DOHH2 (cell line): Measurements from ENCODE around the gene HPCA.

Source experiments
- H3F3A ChIP-seq: fragments of 200-600 bp; sonication (generic), shearing (Covaris generic); 2 replicates; pipeline ENCODE4 v1.6.0; 2016; ENCODE audit warnings: antibody characterized with exemption, mild to moderate bottlenecking; ENCODE audit not compliant: control insufficient read depth, insufficient read depth
- H3K27ac ChIP-seq: fragments of 200-600 bp; sonication (generic); 2 replicates; pipeline ENCODE4 v1.5.1; 2014; ENCODE audit warnings: low read depth, mild to moderate bottlenecking, low read length, moderate library complexity
- H3K27me3 ChIP-seq: fragments of 200-600 bp; sonication (generic); 2 replicates; pipeline ENCODE4 v1.6.1; 2014; ENCODE audit warnings: mild to moderate bottlenecking, low read length, mixed read lengths; ENCODE audit not compliant: control insufficient read depth
- H3K36me3 ChIP-seq: fragments of 200-600 bp; sonication (generic); 2 replicates; pipeline ENCODE4 v1.6.1; 2014; ENCODE audit warnings: mild to moderate bottlenecking, low read length, moderate library complexity, mixed read lengths; ENCODE audit not compliant: control insufficient read depth
- H3K4me1 ChIP-seq: fragments of 200-600 bp; sonication (generic); 2 replicates; pipeline ENCODE4 v1.6.1; 2014; ENCODE audit warnings: mild to moderate bottlenecking, low read length, mixed read lengths; ENCODE audit not compliant: control insufficient read depth
- H3K4me2 ChIP-seq: fragments of 200-600 bp; sonication (generic); 2 replicates; pipeline ENCODE4 v1.6.0; 2014; ENCODE audit warnings: mild to moderate bottlenecking, low read length, moderate library complexity
- H3K4me3 ChIP-seq: fragments of 200-600 bp; sonication (generic); 2 replicates; pipeline ENCODE4 v1.5.1; 2014; ENCODE audit warnings: mild to moderate bottlenecking, low read length, mixed read lengths
- H3K79me2 ChIP-seq: fragments of 200-600 bp; sonication (generic); 2 replicates; pipeline ENCODE4 v1.6.1; 2014; ENCODE audit warnings: mild to moderate bottlenecking, low read length, mixed read lengths; ENCODE audit not compliant: control insufficient read depth
- H3K9me2 ChIP-seq: fragments of 200-600 bp; sonication (generic); replicated peaks from 2 replicates; pipeline ENCODE4 v1.6.1; 2014; ENCODE audit warnings: mild to moderate bottlenecking, low read length, mixed read lengths; ENCODE audit not compliant: control insufficient read depth
- H3K9me3 ChIP-seq: fragments of 200-600 bp; sonication (generic); 2 replicates; pipeline ENCODE4 v1.6.1; 2014; ENCODE audit warnings: antibody characterized with exemption, low read length, mixed read lengths; ENCODE audit not compliant: control insufficient read depth, insufficient read depth
- H4K20me1 ChIP-seq: fragments of 200-600 bp; sonication (generic); 2 replicates; pipeline ENCODE4 v1.6.0; 2014; ENCODE audit warnings: low read depth, mild to moderate bottlenecking, antibody characterized with exemption, low read length, moderate library complexity; ENCODE audit not compliant: control insufficient read depth, insufficient read depth
- CTCF ChIP-seq: fragments of 200-600 bp; sonication (generic); IDR thresholded peaks from one replicate; pipeline ENCODE4 v1.5.1; 2014; ENCODE audit warnings: antibody characterized with exemption, mild to moderate bottlenecking, low read depth, low read length; ENCODE audit not compliant: poor library complexity, severe bottlenecking
- EZH2phosphoT487 ChIP-seq: fragments of 200-600 bp; sonication (generic); IDR thresholded peaks from 2 replicates; pipeline ENCODE4 v1.6.1; 2017; ENCODE audit warnings: borderline replicate concordance, mild to moderate bottlenecking, antibody characterized with exemption, low read length, moderate library complexity, mixed read lengths

HPCA gene

GRCh38 chr1:32876341-32877210 lies 9.7 kb upstream of the HPCA start:
- Histone ChIP-seq H3K9me3 (no peaks in the 10 kb centered on the region), H3K27ac (no peak overlapping the region), H3K4me2 (no peak overlapping the region), H3K79me2 (no peaks in the 10 kb centered on the region), H3K4me1 (peaks cover 25% of the 10 kb centered on the region), H3K27me3 (peaks cover 15% of the 10 kb centered on the region), H4K20me1 (peaks cover 4% of the 10 kb centered on the region; the same call in 1 of the 2 replicates), H3F3A (peaks cover 3% of the 10 kb centered on the region; the same call in 1 of the 2 replicates), H3K9me2 (no peaks in the 10 kb centered on the region), H3K36me3 (no peaks in the 10 kb centered on the region), H3K4me3 (no peak overlapping the region)
- TF ChIP-seq EZH2phosphoT487 (no peak), CTCF (peak; percentile 97)

DNA sequence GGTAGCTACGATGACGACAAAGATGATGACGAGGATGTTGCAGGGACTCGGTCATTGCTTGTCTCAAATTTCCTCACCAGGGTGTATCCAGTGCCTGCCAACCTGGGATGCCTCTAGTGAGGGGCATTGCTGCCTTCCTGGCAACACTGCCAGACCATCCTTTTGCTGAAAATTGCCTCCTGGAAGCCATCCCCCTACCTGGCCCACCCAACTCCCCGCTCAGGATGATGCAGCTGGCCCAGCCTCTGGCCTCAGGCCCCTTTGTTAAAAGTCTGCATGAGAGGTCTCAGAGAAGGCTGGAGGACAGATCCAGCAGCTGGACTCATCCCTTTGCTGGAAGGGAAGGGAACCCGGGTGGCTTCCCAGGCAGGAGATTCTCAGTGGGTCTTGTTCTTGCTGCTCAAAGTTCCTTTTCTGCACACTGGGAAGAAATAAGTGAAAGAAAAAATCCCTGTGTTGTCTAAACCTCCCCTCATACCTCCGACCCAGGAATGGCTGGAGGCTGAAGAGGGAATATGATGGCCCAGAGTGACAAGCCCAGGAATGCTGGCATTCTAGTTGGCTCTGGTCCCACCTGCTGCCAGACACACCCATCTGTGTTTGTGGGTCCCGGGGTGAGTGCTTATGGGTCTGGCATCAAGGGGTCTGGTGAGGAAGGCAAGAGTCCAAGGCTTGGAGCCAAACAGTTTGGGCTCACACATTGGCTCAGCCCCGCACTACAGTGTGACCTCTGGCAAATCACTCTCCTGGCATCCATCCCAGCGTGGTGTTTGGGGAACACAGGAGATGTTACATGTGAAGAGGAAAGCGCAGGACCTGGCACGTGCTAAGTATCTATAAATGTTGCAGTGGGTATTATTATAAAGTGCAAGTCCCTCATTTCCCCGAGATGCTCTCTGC lies 8.8 kb upstream of the HPCA start:
- Histone ChIP-seq H3K9me2 (no peaks in the 10 kb centered on the region), H3K4me2 (no peak overlapping the region), H3K9me3 (no peaks in the 10 kb centered on the region), H3K36me3 (no peaks in the 10 kb centered on the region), H3F3A (peaks cover 3% of the 10 kb centered on the region; the same call in 1 of the 2 replicates), H3K27ac (no peak overlapping the region), H3K27me3 (peaks cover 8% of the 10 kb centered on the region; the same call in 1 of the 2 replicates), H3K79me2 (no peaks in the 10 kb centered on the region), H3K4me3 (no peak overlapping the region), H3K4me1 (peaks cover 18% of the 10 kb centered on the region), H4K20me1 (no peaks in the 10 kb centered on the region)
- TF ChIP-seq CTCF = no peak
- TF ChIP-seq EZH2phosphoT487 = no peak

GRCh38 chr1:32878183-32878582 lies 8.1 kb upstream of the HPCA start:
- peaks cover 12% of the 10 kb centered on the region for H3K4me1 ChIP-seq
- H3K27ac ChIP-seq = no peak overlapping the region
- peaks cover 8% of the 10 kb centered on the region; the same call in 1 of the 2 replicates for H3K27me3 ChIP-seq
- no peaks in the 10 kb centered on the region for H4K20me1 ChIP-seq
- H3F3A ChIP-seq = peaks cover 3% of the 10 kb centered on the region; the same call in 1 of the 2 replicates
- no peaks in the 10 kb centered on the region for H3K9me3 ChIP-seq
- H3K9me2 ChIP-seq = no peaks in the 10 kb centered on the region
- H3K36me3 ChIP-seq = no peaks in the 10 kb centered on the region
- TF ChIP-seq CTCF (no peak), EZH2phosphoT487 (no peak)
- no peak overlapping the region for H3K4me2 ChIP-seq
- no peak overlapping the region for H3K4me3 ChIP-seq
- no peaks in the 10 kb centered on the region for H3K79me2 ChIP-seq
